HCEC 1CT (cell line): ENCODE measurements around the gene MOB3C.

Experiments
- DNase-seq: peaks from one replicate; pipeline ENCODE4 v3.0.0-alpha.2; 2017

MOB3C gene

DNA sequence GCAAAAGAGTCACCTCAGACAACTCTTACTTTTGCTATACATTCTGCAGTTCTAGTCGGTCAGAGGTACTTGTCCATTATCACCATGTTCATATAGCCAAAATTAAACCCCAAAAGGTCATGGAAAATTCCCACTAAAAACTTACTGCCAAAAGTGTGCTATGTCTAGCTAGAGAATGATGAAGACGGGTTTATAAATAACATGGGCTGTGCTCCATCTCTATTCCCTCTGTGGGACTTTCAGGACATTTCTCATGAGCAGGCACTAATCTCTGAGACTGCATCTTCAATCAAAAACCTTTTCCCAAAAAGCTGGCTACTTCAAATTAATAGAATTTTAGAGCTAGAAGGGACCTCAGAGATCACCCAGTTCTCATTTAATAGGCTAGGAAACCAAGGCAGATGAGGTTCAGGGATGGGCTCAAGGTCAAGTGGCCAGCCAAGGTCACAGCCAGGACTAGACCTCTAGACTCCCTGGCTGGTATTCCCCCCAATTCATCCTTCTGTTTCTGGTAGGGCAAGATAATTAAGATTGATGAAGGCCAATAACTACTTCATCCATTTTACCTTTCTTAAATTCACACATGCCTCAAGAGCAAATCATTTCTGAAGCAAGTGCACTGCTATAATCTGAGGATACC is 21.0 kb upstream of the MOB3C start:
- DNase-seq = no peak

DNA sequence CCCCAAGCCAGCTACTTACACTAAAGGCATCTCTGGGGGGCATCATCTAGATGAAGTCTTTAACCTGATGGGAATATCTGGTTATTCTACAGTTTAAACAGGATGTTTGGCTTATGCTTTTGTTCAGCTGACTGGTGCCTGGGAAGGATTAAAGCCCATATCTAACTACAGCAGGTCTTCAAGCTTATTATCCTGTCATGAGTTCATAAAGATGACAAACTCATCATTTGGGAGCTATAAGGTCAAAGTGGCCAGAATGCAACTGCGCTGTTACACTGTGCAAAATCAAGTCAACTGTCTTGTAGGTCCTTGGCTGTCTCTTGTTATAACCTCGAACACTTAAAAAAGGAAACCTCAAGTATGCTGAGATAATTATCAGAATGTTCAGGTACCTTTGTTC is 18.6 kb upstream of the MOB3C start:
- DNase-seq = no peak

DNA sequence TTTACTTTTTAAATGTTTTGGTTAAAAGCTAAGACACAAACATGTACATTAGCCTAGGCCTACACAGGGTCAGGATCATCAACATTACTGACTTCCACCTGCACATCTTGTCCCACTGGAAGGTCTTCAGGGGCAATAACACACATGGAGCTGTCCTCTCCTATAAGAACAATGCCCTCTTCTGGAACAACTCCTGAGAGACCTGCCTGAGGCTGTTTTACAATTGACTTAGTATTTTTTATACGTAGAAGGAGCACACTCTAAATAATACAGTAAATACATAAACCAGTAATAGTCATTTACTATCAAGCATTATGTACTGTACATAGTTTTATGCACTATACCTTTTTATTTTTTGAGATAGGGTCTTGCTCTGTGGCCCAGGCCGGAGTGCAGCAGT is 14.1 kb upstream of the MOB3C start:
- no peak for DNase-seq

DNA sequence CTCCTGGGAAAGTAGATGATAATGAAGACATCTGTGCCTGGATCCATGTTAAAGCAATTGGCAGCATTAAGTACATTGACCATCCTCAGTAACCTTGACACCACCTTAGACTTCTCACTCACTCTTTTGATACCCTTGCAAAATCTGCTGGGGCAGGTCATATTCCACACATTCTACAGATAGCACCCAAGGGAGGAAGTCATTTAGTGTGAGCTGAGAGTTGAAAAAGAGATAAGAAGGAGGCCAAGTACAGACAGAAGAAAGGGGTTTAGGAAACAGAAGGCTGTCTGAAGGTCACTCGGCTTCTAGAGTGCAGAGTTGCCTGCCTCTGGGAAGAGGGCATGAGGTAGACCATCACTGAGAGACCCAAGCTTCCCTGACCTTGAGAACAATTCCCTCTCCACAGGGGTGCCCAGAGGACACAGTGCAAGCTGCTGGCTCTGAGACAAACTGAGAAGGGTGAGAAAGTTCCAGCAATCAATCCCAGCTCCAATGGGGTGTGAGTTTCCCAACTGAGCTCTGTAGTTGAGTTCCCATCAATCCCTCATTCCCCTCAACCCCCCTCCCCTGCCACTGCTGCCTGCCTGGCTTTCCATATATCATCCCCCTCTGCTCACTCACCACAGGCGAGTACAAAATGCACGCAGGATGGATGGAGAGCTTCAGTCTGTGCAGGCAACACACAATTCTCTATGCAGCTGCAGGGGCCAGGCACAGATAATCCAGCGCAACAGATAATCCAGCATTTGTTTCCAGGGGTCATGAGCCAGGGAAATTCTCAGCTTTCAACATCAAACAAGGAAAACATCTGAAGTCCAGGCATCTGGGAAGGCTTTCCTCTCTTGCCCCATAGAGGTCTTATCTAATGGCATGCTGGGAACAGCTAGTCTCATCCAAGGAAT is 7.4 kb upstream of the MOB3C start:
- no peak for DNase-seq

DNA sequence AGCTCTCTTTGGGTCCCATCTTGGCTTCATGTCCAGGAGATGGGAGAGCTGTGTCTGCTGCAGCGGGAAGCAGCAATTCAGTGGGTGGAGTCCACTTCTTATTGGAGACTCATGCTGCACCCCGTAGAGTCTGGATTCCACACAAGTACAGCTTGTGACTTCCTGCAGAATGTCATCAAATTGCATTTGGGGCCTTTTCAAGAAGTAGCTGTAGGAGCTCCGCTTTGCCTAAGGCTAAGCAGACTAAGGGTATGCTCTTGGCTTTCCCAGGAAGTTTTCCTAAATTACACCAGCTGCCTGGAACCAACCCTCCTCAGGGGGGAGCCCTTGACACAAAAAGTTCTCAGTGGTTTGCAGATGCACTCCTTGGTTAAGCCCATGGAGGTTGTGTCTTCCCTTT is 5.7 kb upstream of the MOB3C start:
- peak; percentile 34 for DNase-seq

DNA sequence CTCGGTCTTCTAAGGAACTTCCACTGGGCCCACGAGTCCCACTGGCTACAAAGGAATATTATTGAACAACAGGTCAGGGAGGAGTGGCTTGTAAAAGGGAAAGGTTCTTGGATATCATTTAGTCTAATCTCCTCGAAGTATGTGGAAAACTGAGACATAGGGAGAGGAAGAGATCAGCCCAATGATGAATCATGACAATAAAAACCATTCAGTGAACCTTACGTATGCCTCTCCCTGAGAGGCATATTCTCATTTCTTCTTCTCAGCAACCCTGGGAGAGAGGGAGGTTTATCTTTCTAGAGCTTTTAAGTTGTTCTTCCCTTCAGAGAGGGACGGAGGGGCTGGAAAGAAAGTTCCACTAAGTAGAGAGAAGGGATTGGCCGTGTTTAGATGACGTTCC is 5.3 kb upstream of the MOB3C start:
- peak; percentile 29 for DNase-seq

DNA sequence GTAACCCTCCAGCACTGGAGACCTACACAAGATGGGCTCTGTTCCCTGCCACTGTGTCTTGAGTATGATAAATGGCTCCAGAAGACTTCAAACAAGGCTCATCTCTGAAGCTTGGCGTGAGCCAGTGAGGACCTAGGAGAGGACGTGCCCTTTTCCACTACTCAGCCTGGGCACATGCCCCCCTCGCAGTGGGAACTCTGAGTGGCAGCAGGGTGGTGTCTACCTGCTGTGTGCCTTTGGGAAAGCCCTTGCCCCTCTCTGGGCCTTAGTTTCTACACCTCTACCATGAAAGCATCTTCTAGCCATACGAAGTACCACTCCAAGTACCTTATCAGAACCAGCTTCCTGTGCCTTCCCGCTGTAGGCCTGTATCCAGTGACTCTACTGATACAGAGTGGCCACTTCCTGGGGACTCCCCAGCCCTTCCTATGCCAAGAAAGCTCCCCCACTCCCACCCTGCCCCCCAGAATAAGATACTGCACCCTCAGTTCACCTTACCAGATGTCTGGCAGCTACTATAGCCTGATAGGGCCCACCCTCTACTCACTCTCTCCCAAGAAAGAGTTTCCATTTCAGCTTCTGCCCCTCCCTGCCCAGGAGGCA is 3.1 kb upstream of the MOB3C start:
- DNase-seq = no peak

DNA sequence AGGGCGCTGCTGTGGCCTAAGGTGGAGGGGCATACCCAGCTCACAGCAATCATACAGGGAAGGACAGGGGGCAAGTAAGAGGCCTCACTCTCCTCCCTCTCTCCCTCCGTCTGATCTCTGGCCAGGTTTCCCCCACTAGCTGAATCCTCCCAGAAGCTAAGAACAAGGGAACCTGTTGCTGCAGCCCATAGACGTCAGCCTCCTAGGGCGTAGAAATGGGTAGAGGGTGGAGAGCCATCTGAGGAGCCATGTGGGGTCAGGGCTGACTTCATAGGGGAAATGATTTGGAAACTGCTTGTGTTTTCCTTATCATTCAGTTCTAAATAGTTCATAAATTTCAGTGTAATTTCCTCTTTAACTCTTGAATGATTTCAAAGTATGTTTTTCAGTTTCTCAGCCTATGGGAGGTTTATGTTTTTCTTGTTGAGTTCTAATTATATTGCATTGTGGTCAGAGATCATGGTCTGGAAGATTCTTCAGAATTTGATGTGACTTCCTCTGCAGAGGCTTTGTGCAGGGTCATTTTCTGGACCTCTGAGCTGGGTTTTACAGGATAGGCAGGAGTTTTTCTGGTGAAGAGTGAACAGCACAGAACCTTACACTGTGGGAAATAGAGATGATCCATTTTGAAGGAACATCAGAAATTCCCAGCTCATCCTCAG is 2.3 kb upstream of the MOB3C start:
- no peak for DNase-seq

DNA sequence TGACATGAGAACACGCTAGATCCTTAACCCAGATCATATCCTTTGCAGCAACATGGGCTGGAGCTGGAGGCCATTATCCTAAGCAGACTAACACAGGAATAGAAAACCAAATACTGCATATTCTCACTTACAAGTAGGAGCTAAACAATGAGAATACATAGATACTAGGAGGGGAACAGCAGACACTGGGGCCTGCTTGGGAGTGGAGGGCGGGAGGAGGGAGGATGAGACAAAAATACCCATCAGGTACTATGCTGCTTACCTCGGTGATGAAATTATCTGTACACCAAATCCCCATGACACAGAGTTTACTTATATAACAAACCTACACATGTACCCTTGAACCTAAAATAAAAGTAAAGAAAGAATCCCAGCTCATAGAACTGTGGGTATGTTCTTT is 1.2 kb upstream of the MOB3C start:
- DNase-seq = no peak

DNA sequence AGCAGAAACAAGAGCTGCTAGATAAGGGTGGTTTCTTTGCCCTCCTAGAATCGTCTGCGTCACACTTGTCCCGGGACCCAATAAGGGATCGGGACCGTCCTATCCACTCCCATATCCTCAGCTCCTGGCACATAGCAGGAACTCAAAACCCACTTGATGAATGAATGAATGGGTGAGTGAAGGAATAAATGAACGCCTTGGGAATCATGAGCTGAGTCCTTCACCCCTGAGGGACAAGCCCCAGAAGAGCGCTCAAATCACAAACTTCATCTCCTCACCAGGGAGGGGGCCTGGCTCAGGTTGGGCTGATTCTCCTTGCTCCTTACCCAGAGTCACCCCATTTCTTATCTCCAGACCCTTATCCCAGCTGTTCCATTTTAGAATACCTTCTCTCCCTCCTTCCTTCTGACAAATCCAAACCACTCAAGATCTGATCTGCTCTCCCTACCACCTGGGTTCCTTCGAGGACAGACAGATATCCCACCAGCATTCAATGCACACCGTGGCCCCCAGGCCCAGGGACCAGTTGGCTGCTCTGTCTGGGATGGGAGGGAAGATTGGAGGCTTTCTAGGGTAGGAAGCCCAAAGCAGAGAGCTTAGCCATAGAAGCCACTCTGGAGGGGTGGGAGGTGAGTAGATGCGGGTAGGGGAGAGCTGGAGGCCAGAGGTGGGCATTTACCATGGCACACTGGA is 643 bp upstream of the MOB3C start:
- no peak for DNase-seq

DNA sequence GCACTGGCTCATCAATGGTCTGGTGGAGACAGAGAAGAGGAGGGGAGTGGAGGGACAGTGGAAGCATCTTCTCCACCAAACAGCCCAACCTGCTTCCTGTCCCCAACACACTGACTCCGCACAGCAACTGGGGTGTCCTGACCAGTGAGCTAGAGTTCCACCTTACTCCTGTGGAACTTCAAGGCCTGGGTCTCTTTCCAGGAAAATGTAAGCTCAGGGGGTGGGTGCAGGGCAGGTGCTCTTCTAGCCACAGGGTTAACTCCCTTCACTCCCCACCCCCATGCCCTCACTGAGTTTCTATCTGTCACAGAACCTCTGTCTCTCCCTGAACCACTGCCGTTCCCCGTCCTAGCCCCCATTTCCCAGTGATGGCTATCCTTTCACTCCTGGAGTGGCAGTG is 876 bp downstream of the MOB3C start:
- DNase-seq = no peak

DNA sequence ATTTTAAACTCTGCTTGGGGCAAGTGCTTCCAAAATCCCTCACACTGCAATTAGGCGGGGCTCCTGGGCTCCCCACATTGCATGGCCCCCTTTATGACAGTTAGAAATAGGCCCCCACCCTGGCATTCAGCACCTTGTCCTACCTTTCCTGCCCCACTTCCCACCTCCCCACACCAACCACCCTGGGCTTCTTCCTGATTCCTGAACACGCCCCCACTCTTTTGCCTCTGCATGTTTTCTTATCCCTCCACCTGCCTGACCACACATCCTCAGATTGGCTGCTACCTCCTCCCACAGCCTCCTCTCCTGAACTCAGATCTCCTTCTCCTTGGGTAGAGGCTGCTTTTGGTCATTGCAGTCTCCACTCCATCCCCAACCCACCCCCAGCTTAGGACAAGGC is 1.5 kb downstream of the MOB3C start:
- no peak for DNase-seq

DNA sequence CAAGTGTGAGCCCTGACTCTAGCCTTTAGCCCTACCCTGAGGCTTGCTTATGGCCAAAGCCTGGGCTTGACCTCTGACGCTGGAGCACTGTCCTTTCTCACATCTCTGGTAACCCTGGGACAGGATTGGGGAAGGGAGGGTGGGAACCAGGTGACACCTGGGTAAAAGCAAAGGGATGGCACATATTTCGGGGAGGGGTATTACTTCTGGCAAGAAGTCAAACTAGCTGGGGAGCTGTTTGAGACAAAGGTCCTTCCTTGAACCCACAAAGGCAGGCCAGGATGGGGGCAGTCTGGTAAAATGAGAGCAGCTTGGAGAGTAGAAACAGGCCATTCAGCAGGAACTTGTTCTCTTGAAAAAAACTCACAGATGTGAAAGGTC is 2.0 kb downstream of the MOB3C start:
- no peak for DNase-seq

DNA sequence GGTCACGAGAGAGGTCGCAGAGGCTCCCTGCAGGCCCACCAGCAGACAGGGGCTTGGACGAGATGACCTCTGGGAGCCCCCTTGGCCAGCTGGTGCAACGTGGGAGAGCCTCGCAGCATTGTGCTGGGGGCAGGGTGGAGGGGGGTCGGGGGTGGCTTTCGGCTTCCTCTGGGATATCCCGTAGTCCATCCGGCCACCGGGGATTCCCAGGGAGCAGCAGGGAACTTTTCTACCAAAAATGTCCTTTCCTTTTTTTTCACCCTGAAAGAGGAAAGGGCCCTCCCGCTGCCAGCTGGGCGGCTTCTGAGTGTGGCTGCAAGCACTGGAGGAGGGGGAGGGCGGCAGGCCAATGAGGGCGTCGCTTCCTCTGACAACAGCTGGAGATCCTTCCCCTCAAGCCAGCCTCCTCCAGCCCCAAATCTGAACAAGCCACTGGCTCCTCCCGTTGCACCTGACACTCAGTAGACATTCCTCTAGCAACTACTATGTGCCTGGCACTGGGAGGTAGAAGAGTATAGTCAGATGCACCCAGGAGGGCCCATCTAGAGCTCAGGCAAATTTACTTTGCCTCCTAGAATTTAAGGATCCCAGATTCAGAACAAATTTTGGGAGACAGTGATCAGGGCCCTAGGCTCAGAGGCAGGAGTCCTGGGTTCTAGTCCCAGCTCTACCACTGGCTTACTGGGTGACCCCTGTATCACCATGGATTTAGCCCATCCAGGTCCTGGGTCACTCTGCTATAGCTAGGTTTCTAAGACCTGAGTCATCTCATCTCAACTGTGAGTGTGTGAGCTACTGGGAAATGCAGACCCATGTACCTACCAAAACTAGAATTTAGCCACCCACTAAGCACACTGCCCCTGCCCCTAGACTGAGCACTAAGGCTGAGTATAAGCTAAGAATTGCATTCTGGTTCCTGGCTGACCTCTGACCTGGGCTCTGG is 2.7 kb downstream of the MOB3C start:
- peak; percentile 70 for DNase-seq

DNA sequence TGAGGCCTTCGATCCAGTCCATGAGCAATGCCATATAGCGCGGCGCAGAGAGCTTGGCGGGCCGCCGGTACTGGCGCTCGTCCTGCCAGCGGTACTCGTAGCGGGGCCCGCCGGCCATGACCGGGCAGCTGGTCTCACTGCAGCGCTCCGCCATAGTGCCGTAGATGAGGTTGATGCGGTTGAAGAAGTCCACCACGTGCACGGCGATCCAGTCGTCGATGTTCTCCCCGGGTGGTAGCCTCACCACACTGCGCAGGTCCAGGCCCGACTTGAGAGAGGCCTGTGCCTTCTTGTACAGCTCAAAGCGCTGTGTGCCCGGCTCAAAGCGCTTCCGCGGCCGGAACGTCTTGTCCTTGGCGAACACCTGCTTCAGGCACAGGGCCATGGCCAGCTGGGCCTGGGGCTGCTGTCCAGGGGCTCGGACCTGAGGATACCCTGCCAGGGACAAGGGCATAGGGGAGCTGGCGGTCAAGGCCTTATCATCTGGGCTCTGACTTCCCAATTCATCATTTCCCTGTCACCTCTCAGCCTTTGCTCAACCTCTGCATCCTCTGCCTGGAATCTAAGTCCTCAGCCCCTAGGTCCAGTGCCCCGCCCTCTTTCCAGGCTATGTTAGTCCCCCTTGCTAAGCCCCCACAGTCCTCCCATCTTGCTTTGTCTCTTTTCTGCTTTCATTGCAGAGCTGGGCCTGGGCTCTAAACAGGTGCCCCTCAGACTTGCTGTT is 3.5 kb downstream of the MOB3C start:
- DNase-seq = no peak

DNA sequence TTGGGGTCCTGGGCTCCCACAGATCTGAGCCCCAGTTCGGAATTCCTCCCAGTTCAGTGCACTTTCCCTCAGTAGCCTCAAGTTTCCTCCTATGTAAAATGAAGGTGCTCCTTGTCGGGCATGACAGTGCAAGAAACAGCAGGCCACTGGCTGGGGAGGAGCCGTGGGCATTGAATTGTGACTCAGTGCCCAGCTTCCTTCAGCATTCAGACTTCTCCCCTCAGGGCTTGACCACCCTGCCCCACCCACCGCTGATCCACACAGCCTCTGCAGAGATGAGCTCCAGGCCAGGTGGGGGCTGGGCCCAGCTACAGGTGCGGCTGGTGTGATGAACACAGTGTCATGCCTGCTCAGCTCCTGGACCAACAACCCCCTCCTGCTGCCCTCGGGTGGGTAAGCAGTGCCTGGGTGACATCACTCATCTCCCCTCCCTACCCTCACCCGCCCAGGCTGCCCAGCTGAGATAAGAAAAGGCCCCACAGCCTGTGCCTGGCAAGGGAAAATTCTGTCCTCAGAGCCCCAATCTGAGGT is 4.9 kb downstream of the MOB3C start:
- no peak for DNase-seq

DNA sequence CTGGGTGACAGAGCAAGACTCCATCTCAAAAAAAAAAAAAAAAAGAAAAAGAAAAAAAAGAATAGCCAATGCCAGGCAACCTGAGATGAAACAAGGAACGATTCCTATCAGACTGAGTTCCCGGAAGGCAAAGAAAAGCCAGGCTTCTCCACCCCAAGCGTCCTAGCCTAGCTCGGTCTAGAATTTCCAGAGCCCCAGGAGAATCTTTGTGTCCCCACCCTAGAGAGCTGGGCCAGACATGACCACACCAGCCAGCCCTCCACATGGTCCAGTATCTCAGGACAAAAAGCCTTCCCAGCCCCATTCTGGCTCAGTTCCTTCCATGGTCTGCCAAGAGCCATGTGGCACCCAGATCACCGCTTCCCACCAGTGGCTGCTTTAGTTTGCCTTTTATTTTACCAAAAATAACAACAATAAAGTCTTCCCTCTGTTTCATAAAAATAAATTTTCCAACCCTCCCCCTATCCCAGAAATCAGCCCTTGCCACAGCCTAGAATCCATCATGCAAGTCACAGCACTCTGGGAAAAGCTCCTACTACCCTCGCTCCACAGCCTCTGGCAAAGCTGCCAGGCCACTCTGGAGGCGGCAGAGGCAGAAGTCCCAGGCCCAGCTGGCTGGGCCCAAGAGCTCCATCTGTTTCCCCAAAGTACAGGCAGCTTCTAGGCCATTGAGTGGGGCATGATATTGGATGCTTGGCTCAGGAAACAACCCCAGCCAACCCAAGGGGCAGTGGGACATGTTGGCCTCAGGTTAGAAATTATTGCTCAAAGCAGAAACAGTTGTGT is 9.1 kb downstream of the MOB3C start:
- no peak for DNase-seq

DNA sequence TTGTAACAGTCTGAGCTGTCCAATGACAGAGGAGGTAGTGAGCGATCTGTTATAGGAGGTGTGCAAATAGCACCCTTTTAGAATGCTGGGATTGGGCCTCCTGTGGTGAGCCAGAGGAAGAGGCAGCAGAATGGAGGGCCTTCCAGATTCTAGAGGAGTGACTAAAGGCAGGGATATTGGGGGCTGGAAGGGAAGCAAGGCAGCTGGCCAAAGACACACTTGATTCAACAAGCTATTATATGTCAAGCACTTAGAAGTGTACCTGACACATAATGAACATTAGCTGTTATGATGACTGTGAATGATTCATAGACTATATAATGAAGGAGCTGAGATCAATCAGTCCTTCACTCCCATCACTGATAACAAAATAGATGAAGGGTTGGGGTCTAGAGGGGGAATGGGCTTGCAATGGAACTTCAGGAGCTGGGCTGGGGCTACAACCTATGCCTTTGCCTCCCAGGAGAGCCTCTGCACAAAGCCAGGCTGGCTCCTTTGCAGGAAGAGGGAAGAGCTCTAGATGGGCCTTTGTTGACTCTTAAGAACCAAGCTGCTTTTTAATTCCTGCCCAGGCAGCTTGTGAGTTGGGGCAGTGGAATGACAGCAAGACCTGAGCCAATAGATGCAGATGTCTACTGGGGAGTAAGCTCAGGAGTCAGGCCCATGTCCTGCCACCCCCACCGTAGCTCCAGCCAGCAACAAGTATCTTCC is 10.2 kb downstream of the MOB3C start:
- DNase-seq = no peak

DNA sequence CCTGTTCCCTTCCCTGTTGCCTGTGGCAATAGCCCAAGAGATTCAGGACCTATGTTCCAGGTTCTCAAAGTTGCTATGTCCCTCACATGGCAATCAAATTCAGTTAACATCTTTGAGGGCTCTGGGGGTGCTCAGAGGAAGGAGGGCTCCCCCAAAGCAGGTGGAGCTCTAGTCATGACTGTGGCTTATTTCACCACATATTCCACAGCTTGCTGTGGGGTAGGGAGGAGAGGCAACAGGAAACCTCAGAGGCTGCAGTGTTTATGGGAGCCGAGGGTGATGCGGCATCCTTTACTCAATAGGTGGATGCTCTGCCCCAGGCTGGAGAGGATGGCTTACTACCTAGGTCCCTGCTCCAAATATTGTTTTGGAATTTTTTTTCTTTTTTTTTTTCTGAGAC is 11.4 kb downstream of the MOB3C start:
- DNase-seq = no peak
